K562 treated with DMSO at 1 percent for 24 hours (cell line): Measurements from ENCODE around the gene FOXP1. TPM values are rescaled to one million over a fixed set of nuclear protein-coding genes. Genes with fewer than 3 reads are reported as not detected.

Source experiments
- total RNA-seq: library from RNA; unstranded; fragments of 300-600 nt; gene quantifications from 2 replicates; pipeline ENCODE4 v1.2.3, GENCODE V29; 2022; ENCODE audit warnings: low read depth; ENCODE audit not compliant: insufficient read depth

Gene FOXP1
- total RNA-seq, result 11.2 and 11.6 TPM in 2 replicates

GRCh38 chr3:71583566-71584393 is at the start of gene FOXP1:
FOXP1 (minus strand) TSS chr3:71583728; CDS start chr3:71198381, 385,347 bp downstream.

Other genes starting within 250 kb of the FOXP1 start
- 1.9 and 3.2 TPM in 2 replicates for gene EIF4E3, start 141.7 kb upstream of the FOXP1 start, total RNA-seq
- gene GPR27, start 170.1 kb upstream of the FOXP1 start, total RNA-seq, result not detected in 2 replicates
- gene PROK2, start 201.4 kb upstream of the FOXP1 start, total RNA-seq, result not detected in 2 replicates